ENCODE results near the gene CA9.
"Not testable (repeated sequence)": the region's sequence is repeated elsewhere in the genome, so short reads cannot be mapped to it uniquely, and the experiment has no call there.

Gene CA9

GRCh38 chr9:35673132-35674024, at the start of gene CA9:
Gene CA9 (plus strand): TSS chr9:35673928. CDS start chr9:35673960, 32 bp downstream.
- TF ChIP-seq CTCF (IDR thresholded peaks at IDR 0.05; ENCODE audit: low read depth, low read length, missing control alignments), result no peak
- DNase-seq (ENCODE audit: low read depth), result no peak
- no peak within 1 kb of the TSS for H3K4me3 ChIP-seq (ENCODE audit: low read depth, low read length)

- no peak for DNase-seq (ENCODE audit: low read depth)
- no peak for TF ChIP-seq CTCF (IDR thresholded peaks at IDR 0.05; ENCODE audit: low read depth, low read length, missing control alignments)
- H3K4me3 ChIP-seq (ENCODE audit: low read depth, low read length), result no peak overlapping the region
These were observed 46.2 kb upstream of the CA9 start for GRCh38 chr9:35627575-35627974.

- TF ChIP-seq CTCF (IDR thresholded peaks at IDR 0.05; ENCODE audit: low read depth, low read length, missing control alignments), result no peak
These were observed 45.2 kb upstream of the CA9 start for GRCh38 chr9:35628389-35628991.

GRCh38 chr9:35629597-35629996, 44.1 kb upstream of the CA9 start:
- H3K4me3 ChIP-seq (ENCODE audit: low read depth, low read length), result no peak overlapping the region
- no peak for DNase-seq (ENCODE audit: low read depth)
- no peak for TF ChIP-seq CTCF (IDR thresholded peaks at IDR 0.05; ENCODE audit: low read depth, low read length, missing control alignments)

More at GRCh38 chr9:35628389-35628991, 45.2 kb upstream of the CA9 start:
- no peak for DNase-seq (ENCODE audit: low read depth)
- H3K4me3 ChIP-seq (ENCODE audit: low read depth, low read length), result no peak overlapping the region

GRCh38 chr9:35635730-35636129, 38.0 kb upstream of the CA9 start:
- TF ChIP-seq CTCF (IDR thresholded peaks at IDR 0.05; ENCODE audit: low read depth, low read length, missing control alignments), result no peak
- no peak overlapping the region for H3K4me3 ChIP-seq (ENCODE audit: low read depth, low read length)
- no peak for DNase-seq (ENCODE audit: low read depth)

- no peak for DNase-seq (ENCODE audit: low read depth)
- no peak overlapping the region for H3K4me3 ChIP-seq (ENCODE audit: low read depth, low read length)
- TF ChIP-seq CTCF (IDR thresholded peaks at IDR 0.05; ENCODE audit: low read depth, low read length, missing control alignments), result no peak
These were observed 37.4 kb upstream of the CA9 start for GRCh38 chr9:35636135-35636876.

GRCh38 chr9:35636877-35637246, 36.9 kb upstream of the CA9 start:
- H3K4me3 ChIP-seq (ENCODE audit: low read depth, low read length); DNase-seq (ENCODE audit: low read depth): not testable (repeated sequence)

- not testable (repeated sequence) for H3K4me3 ChIP-seq (ENCODE audit: low read depth, low read length); DNase-seq (ENCODE audit: low read depth)
These were observed 36.2 kb upstream of the CA9 start for GRCh38 chr9:35637427-35637955.

GRCh38 chr9:35638751-35639150, 35.0 kb upstream of the CA9 start:
- not testable (repeated sequence) for DNase-seq (ENCODE audit: low read depth); H3K4me3 ChIP-seq (ENCODE audit: low read depth, low read length)

- not testable (repeated sequence) for DNase-seq (ENCODE audit: low read depth); H3K4me3 ChIP-seq (ENCODE audit: low read depth, low read length)
These were observed 34.5 kb upstream of the CA9 start for GRCh38 chr9:35639225-35639624.
